Colonic mucosa (tissue), 4 donors: ENCODE results near the gene PHF23. TPM values are rescaled to one million over a fixed set of nuclear protein-coding genes. Genes with fewer than 3 reads are reported as not detected.

Experiments
- DNase-seq: peaks from one replicate; pipeline ENCODE4 v3.0.0-alpha.2; 2020
- H3K27ac ChIP-seq: fragments of 200-600 bp; one replicate; pipeline ENCODE4 v1.8.0; 2021
- H3K27me3 ChIP-seq: fragments of 200-600 bp; one replicate; pipeline ENCODE4 v1.8.0; 2021
- H3K36me3 ChIP-seq: fragments of 200-600 bp; one replicate; pipeline ENCODE4 v1.8.0; 2021
- H3K4me1 ChIP-seq: fragments of 200-600 bp; one replicate; pipeline ENCODE4 v1.8.0; 2021; ENCODE audit warnings: mild to moderate bottlenecking
- H3K4me3 ChIP-seq: fragments of 200-600 bp; one replicate; pipeline ENCODE4 v1.8.0; 2021
- H3K9ac ChIP-seq, 2 donors: one replicate each; pipeline ENCODE4 v1.7.0; 2013; ENCODE audit warnings: control low read depth in 2 of 2, low read depth in 2 of 2, low read length in 2 of 2
- H3K9me3 ChIP-seq: fragments of 200-600 bp; one replicate; pipeline ENCODE4 v1.8.0; 2021
- intact Hi-C: fragments of 100-400 bp; cut with DNase I; formaldehyde crosslinking; loops from one replicate; pipeline ENCODE4 v1.14.1; 2022
- total RNA-seq, 2 donors: library from RNA; stranded (reverse); fragmentation: NEBNext Ultra II Directional in 1 of 2; extraction: Animal tissue kit (Norgen Biotek cat#: 25700) in 1 of 2; gene quantifications; one replicate each; pipeline ENCODE4 v1.2.1, GENCODE V29; 2021
- TF ChIP-seq, protein P1 (sequence below): fragments of 200-600 bp; IDR thresholded peaks from one replicate; pipeline ENCODE4 v1.8.0; 2022; ENCODE audit warnings: antibody characterized with exemption, mild to moderate bottlenecking
- donor health status: healthy.
- donor health status: DM: no; HTN: no; CAD: no.
- donor health status: DM: no; HTN: no; CAD: no.

The PHF23 gene
- total RNA-seq, 2 donors from 2014 or later = 29.8 to 38.6 TPM

DNA sequence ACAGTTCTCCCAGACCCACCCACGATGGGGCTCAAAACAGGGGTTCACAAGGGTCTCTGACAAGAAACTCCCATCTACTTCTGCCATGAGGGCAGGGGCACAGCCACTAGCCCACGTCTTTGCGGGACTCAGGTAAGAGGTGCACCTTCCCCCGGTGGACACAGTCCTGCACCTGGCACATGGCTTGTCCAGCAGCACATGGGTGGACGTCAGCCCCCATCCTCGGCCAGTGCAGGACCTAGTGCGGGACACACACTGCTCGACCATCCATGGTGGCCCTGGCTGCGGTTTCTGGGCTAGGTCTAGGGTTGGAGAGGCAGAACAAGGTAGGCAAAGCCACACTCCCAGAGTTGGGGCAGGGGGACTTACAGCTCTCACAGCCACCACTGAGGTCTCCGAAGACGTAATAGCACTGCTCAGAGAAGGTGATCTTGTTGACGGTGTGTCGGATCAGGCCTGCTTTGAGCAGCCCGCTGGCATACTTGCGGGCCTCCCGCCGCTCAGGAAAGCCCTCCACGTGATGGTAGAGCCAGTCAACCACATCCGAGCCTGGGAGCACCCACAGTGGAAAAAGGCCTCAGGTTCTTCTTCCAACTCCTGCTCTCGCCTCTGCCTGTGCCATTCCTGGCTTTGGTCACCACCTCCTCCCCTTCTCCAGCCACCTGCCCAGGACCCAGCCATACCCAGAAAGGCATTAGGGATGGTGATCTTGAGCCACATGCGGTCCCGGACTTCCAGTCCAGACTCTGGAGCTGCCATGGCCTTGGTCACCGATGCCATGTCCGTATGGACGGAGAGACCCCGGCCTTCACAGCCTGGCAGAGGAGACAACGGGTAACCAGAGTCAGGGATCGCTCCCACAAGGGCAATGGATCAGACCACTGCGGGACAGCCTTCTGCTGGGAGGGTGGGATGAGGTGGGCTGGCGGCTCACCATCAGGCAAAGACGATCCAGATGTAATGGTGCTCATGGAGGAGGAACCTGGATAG lies 12.2 kb downstream of the PHF23 start:
- Histone ChIP-seq H3K4me3 (no peak overlapping the region), H3K36me3 (peaks cover 30% of the 10 kb centered on the region), H3K27ac (no peak overlapping the region), H3K9ac (no peak overlapping the region), H3K9me3 (no peaks in the 10 kb centered on the region), H3K4me1 (no peaks in the 10 kb centered on the region), H3K27me3 (no peaks in the 10 kb centered on the region)
- TF ChIP-seq, protein P1, sequence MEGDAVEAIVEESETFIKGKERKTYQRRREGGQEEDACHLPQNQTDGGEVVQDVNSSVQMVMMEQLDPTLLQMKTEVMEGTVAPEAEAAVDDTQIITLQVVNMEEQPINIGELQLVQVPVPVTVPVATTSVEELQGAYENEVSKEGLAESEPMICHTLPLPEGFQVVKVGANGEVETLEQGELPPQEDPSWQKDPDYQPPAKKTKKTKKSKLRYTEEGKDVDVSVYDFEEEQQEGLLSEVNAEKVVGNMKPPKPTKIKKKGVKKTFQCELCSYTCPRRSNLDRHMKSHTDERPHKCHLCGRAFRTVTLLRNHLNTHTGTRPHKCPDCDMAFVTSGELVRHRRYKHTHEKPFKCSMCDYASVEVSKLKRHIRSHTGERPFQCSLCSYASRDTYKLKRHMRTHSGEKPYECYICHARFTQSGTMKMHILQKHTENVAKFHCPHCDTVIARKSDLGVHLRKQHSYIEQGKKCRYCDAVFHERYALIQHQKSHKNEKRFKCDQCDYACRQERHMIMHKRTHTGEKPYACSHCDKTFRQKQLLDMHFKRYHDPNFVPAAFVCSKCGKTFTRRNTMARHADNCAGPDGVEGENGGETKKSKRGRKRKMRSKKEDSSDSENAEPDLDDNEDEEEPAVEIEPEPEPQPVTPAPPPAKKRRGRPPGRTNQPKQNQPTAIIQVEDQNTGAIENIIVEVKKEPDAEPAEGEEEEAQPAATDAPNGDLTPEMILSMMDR = no peak
- no peak for DNase-seq
- intact Hi-C loops = no loop called here

DNA sequence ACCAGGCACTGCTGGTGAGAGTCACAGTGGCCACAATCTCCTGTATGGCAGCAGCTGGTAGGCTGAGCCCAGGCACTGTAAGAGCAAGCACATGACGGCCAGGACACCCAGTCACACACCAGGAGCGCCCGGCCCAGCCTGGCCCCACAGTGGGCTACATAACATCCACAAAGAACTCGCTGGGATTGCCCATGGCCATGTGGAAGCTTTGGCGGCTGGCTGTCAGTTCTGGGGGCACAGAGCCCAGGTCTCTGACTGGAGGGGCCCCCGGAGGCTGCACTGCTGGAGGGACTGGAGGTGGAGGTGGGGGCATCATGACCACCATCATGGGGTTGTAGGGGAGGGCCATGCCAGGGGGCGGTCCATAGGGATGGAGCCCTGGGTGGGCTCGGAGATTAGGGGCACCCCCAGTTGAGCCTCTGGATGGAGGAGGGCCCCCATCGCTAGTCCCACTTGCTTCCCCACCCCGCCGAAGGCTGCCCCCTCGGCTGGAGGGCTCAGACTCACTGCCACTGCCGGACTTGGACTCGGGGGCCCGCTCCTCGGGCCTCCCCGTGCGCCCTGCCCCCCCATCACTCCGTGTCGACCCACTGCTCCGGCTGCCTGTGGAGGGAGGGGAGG lies 13.4 kb downstream of the PHF23 start:
- H3K4me3 ChIP-seq = no peak overlapping the region
- TF ChIP-seq, protein P1 = no peak
- peaks cover 10% of the 10 kb centered on the region for H3K4me1 ChIP-seq
- H3K27me3 ChIP-seq = no peaks in the 10 kb centered on the region
- no peaks in the 10 kb centered on the region for H3K9me3 ChIP-seq
- H3K27ac ChIP-seq = no peak overlapping the region
- H3K9ac ChIP-seq = no peak overlapping the region
- no peak for DNase-seq
- peaks cover 30% of the 10 kb centered on the region for H3K36me3 ChIP-seq
- intact Hi-C loops = no loop called here

DNA sequence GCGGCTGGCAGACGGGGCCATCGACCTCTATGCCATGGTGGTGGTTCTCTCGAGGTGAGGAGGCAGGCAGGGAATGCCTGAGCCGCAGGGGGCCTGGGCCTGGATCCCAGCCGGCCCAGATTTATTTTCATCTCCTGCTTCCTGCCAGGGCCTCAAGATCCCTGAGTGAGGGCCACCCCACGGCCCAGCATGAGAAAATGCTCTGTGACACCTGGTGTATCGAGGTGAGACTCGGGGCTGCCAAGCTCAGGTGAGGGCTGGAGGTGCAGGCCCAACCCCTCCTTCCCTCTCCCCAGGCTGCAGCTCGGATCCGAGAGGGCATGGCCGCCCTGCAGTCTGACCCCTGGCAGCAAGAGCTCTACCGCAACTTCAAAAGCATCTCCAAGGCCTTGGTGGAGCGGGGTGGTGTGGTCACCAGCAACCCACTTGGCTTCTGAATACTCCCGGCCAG lies 14.6 kb downstream of the PHF23 start:
- Histone ChIP-seq H3K9me3 (no peaks in the 10 kb centered on the region), H3K27ac (no peak overlapping the region), H3K4me1 (peaks cover 14% of the 10 kb centered on the region), H3K36me3 (peaks cover 23% of the 10 kb centered on the region), H3K4me3 (no peak overlapping the region), H3K27me3 (no peaks in the 10 kb centered on the region), H3K9ac (no peak overlapping the region)
- intact Hi-C loops = no loop called here
- TF ChIP-seq, protein P1 = no peak
- DNase-seq = no peak

DNA sequence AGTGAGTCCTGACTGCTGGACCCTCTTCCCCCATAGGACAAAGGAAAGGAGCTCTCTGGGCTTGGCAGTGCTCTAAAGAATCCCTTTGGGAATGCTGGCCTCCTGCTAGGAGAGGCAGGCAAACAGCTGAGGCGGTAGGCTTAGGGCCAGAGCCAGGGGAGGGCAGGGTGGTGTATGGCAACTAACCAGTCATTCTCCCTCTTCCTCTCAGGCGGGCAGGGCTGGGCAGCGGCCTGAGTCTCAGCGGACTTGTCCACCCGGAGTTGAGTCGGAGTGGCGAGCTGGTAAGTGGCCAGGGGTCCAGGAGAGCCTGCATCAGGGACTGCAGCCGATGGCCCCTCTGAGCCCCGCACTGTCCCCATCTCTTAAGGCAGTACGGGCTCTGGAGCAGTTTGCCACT lies 15.1 kb downstream of the PHF23 start:
- H3K4me3 ChIP-seq = no peak overlapping the region
- DNase-seq = no peak
- intact Hi-C loops = no loop called here
- no peaks in the 10 kb centered on the region for H3K27me3 ChIP-seq
- no peaks in the 10 kb centered on the region for H3K9me3 ChIP-seq
- TF ChIP-seq, protein P1 = no peak
- H3K4me1 ChIP-seq = peaks cover 14% of the 10 kb centered on the region
- H3K27ac ChIP-seq = no peak overlapping the region
- H3K36me3 ChIP-seq = peaks cover 17% of the 10 kb centered on the region
- H3K9ac ChIP-seq = no peak overlapping the region

DNA sequence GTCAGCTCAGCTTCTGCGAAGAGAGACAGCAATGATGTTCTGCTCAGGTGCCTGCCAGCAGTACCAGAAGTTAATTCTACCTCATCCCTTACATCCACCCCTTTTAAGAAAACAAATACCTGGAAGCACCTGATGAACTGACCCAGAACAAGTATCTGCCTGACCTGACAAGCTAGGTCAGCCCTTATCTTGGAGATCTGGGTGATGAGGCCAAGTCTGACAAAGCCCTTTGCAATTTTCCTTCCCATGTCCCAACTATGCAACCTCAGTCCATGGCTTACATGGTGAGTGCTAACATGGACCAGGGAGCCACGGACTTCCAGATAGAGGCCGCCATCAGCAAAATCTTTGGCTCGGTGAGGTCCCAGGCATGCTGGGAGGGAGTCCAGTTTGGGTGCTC lies 15.9 kb downstream of the PHF23 start:
- DNase-seq = no peak
- Histone ChIP-seq H3K36me3 (peaks cover 11% of the 10 kb centered on the region), H3K27ac (no peak overlapping the region), H3K27me3 (no peaks in the 10 kb centered on the region), H3K9ac (no peak overlapping the region), H3K4me3 (no peak overlapping the region), H3K9me3 (no peaks in the 10 kb centered on the region), H3K4me1 (peaks cover 14% of the 10 kb centered on the region)
- intact Hi-C loops = no loop called here
- TF ChIP-seq, protein P1 = no peak
